Measurements from ENCODE around the gene NT5DC4.

Gene NT5DC4

GRCh38 chr2:112758711-112759110 lies 37.9 kb downstream of the NT5DC4 start:
- no peak for TF ChIP-seq CTCF (IDR thresholded peaks at IDR 0.05; ENCODE audit: low read depth, low read length)
- DNase-seq (ENCODE audit: extremely low read depth, low read depth) = no peak

- DNase-seq (ENCODE audit: extremely low read depth, low read depth) = no peak
- no peak for TF ChIP-seq CTCF (IDR thresholded peaks at IDR 0.05; ENCODE audit: low read depth, low read length)
These were observed 39.3 kb downstream of the NT5DC4 start for GRCh38 chr2:112760149-112760548.

GRCh38 chr2:112762276-112762675 lies 41.5 kb downstream of the NT5DC4 start:
- DNase-seq (ENCODE audit: extremely low read depth, low read depth) = no peak
- TF ChIP-seq CTCF (IDR thresholded peaks at IDR 0.05; ENCODE audit: low read depth, low read length) = no peak

GRCh38 chr2:112764071-112765044 lies 43.5 kb downstream of the NT5DC4 start, which contains the start of gene CKAP2L:
Gene CKAP2L, minus strand, starts transcription at chr2:112764609. Its CDS starts 11 bp downstream, at chr2:112764598.
- TF ChIP-seq CTCF (IDR thresholded peaks at IDR 0.05; ENCODE audit: low read depth, low read length) = no peak
- DNase-seq (ENCODE audit: extremely low read depth, low read depth) = peak; percentile 91

- no peak for TF ChIP-seq CTCF (IDR thresholded peaks at IDR 0.05; ENCODE audit: low read depth, low read length)
- no peak for DNase-seq (ENCODE audit: extremely low read depth, low read depth)
These were observed 44.4 kb downstream of the NT5DC4 start for GRCh38 chr2:112765251-112765650.

GRCh38 chr2:112767693-112768330 lies 47.0 kb downstream of the NT5DC4 start:
- TF ChIP-seq CTCF (IDR thresholded peaks at IDR 0.05; ENCODE audit: low read depth, low read length) = no peak
- no peak for DNase-seq (ENCODE audit: extremely low read depth, low read depth)

- peak; percentile 18 for DNase-seq (ENCODE audit: extremely low read depth, low read depth)
- TF ChIP-seq CTCF (IDR thresholded peaks at IDR 0.05; ENCODE audit: low read depth, low read length) = peak; percentile 15
These were observed 47.6 kb downstream of the NT5DC4 start for GRCh38 chr2:112768432-112768831.

Data from AG09319 (cell line).